ENCODE measurements around the gene TXK. TPM values are rescaled to one million over a fixed set of nuclear protein-coding genes. Genes with fewer than 3 reads are reported as not detected.

The TXK gene
- total and polyA plus RNA-seq, 2 of the 13 experiments (the other 11 are each of a cell fraction or from before 2014, with no cell fraction given), result not detected

DNA sequence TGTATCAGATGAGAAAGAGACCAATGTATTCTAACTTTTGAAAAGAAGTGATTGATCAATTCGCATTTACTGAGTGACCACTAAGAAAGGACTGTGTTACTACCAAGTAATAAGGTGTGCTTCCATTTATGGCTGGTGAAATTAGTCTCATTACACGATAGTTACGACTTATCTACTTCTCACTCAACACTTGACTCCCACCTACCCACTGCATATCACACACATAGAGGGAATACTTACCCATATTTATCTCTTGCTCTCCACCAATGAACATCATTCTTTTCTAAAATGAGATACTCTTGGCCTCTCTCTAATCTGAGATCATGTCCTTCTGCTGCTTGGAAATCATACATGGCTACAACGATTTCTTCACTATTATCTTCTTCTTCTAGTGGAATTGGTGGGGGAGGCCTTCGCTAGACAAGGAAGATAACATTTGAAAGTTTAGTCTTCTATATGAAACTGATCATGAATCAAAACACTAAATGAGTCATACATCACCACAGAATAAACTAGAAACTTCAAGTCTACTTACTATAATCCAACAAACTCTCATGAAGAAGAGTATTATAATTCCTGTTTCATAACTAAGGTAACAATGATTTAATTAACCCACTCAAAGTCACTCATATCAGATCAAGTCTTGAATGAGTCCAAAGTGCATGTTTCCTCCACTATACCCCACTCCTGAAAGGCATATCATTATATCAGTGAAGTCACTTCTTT is 33.7 kb upstream of the TXK start:
- Histone ChIP-seq H2AFZ (ENCODE audit: low read length) (no peak overlapping the region), H3K9me3 (ENCODE audit: low read length) (no peaks in the 10 kb centered on the region), H3K4me1 (ENCODE audit: insufficient read depth, low read length) (no peaks in the 10 kb centered on the region), H3K36me3 (replicated peaks in 1 of 2; ENCODE audit: control insufficient read depth in 1 of 2, insufficient read depth in 2 of 2, low read length in 2 of 2) (no peaks in the 10 kb centered on the region), H3K79me2 (ENCODE audit: insufficient read depth, low read length) (no peaks in the 10 kb centered on the region), H3K9ac (ENCODE audit: insufficient read depth, low read depth, low read length) (no peak overlapping the region), H3K27ac (ENCODE audit: extremely low read length, insufficient read depth, low read length) (no peak overlapping the region), H3K4me3 (replicated peaks in 1 of 3; ENCODE audit: insufficient read depth in 1 of 3, low read depth in 2 of 3, low read length in 3 of 3) (no peak overlapping the region), H4K20me1 (ENCODE audit: insufficient read depth, low read length) (no peaks in the 10 kb centered on the region), H3K4me2 (ENCODE audit: low read depth, low read length) (no peak overlapping the region), H3K27me3 (ENCODE audit: control insufficient read depth in 1 of 2, insufficient read depth in 2 of 2, low read length in 2 of 2) (no peaks in the 10 kb centered on the region)
- ATAC-seq, result no peak
- TF ChIP-seq ZFP82 (CRISPR knock-in tag; IDR thresholded peaks at IDR 0.05; ENCODE audit: borderline replicate concordance) (no peak), KLF6 (CRISPR knock-in tag; IDR thresholded peaks at IDR 0.05) (no peak), ZNF34 (CRISPR knock-in tag; IDR thresholded peaks at IDR 0.05; ENCODE audit: borderline replicate concordance) (no peak), PHF21A (CRISPR knock-in tag; IDR thresholded peaks at IDR 0.05) (no peak), ATF7-NPFF (CRISPR knock-in tag; IDR thresholded peaks at IDR 0.05; ENCODE audit: low read depth) (no peak), SRY (CRISPR knock-in tag; IDR thresholded peaks at IDR 0.05) (no peak), ZNF451 (CRISPR knock-in tag; IDR thresholded peaks at IDR 0.05) (no peak), HDAC2 (CRISPR knock-in tag; IDR thresholded peaks at IDR 0.05) (no peak), TGIF2 (CRISPR knock-in tag; IDR thresholded peaks at IDR 0.05) (no peak), HHEX (CRISPR knock-in tag; IDR thresholded peaks at IDR 0.05) (no peak), SUZ12 (IDR thresholded peaks at IDR 0.05; ENCODE audit: low read depth, low read length) (no peak)
- TF ChIP-seq, protein P1, sequence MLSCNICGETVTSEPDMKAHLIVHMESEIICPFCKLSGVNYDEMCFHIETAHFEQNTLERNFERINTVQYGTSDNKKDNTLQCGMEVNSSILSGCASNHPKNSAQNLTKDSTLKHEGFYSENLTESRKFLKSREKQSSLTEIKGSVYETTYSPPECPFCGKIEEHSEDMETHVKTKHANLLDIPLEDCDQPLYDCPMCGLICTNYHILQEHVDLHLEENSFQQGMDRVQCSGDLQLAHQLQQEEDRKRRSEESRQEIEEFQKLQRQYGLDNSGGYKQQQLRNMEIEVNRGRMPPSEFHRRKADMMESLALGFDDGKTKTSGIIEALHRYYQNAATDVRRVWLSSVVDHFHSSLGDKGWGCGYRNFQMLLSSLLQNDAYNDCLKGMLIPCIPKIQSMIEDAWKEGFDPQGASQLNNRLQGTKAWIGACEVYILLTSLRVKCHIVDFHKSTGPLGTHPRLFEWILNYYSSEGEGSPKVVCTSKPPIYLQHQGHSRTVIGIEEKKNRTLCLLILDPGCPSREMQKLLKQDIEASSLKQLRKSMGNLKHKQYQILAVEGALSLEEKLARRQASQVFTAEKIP (CRISPR knock-in tag; IDR thresholded peaks at IDR 0.05; ENCODE audit: borderline replicate concordance), result no peak
- TF ChIP-seq, protein P2, sequence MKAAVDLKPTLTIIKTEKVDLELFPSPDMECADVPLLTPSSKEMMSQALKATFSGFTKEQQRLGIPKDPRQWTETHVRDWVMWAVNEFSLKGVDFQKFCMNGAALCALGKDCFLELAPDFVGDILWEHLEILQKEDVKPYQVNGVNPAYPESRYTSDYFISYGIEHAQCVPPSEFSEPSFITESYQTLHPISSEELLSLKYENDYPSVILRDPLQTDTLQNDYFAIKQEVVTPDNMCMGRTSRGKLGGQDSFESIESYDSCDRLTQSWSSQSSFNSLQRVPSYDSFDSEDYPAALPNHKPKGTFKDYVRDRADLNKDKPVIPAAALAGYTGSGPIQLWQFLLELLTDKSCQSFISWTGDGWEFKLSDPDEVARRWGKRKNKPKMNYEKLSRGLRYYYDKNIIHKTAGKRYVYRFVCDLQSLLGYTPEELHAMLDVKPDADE (CRISPR knock-in tag; IDR thresholded peaks at IDR 0.05), result no peak
- TF ChIP-seq, protein P3, sequence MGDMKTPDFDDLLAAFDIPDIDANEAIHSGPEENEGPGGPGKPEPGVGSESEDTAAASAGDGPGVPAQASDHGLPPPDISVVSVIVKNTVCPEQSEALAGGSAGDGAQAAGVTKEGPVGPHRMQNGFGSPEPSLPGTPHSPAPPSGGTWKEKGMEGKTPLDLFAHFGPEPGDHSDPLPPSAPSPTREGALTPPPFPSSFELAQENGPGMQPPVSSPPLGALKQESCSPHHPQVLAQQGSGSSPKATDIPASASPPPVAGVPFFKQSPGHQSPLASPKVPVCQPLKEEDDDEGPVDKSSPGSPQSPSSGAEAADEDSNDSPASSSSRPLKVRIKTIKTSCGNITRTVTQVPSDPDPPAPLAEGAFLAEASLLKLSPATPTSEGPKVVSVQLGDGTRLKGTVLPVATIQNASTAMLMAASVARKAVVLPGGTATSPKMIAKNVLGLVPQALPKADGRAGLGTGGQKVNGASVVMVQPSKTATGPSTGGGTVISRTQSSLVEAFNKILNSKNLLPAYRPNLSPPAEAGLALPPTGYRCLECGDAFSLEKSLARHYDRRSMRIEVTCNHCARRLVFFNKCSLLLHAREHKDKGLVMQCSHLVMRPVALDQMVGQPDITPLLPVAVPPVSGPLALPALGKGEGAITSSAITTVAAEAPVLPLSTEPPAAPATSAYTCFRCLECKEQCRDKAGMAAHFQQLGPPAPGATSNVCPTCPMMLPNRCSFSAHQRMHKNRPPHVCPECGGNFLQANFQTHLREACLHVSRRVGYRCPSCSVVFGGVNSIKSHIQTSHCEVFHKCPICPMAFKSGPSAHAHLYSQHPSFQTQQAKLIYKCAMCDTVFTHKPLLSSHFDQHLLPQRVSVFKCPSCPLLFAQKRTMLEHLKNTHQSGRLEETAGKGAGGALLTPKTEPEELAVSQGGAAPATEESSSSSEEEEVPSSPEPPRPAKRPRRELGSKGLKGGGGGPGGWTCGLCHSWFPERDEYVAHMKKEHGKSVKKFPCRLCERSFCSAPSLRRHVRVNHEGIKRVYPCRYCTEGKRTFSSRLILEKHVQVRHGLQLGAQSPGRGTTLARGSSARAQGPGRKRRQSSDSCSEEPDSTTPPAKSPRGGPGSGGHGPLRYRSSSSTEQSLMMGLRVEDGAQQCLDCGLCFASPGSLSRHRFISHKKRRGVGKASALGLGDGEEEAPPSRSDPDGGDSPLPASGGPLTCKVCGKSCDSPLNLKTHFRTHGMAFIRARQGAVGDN (CRISPR knock-in tag; IDR thresholded peaks at IDR 0.05), result no peak
- WGBS (ENCODE audit: low lambda C conversion rate), result 52% methylated on average over 5 of the region's 5 CpGs
- in situ Hi-C loops (cut with HindIII; ENCODE audit: extremely low pct_ligation_motif_present, low pct_unique_long_range_greater_than_20kb), result no loop called here
- FAIRE-seq, result no peak
- no TSS peak for BruUV-seq (replicated peaks)
- DNase-seq (ENCODE audit: low spot score), result no peak
- intact Hi-C loops (cut with micrococcal nuclease; ENCODE audit: unreplicated experiment), result no loop called here
- ChIA-PET POLR2A (no interaction called here), CTCF (ENCODE audit: low intra/inter-chr PET ratio, low total read pairs) (no interaction called here)

Measured in HepG2 (cell line).